GM12874 (cell line): Measurements from ENCODE around the gene GRHL1.

Experiments used
- CTCF ChIP-seq: IDR thresholded peaks from 2 replicates; pipeline ENCODE4 v1.5.1; 2011; ENCODE audit warnings: low read depth, mild to moderate bottlenecking, control low read depth, low read length, moderate library complexity; ENCODE audit not compliant: insufficient read depth

Gene GRHL1

GRCh38 chr2:9984217-9984739, 32.8 kb downstream of the GRHL1 start:
- peak; percentile 56; the same call in 1 of the 2 replicates for TF ChIP-seq CTCF

- TF ChIP-seq CTCF: no peak
Measured at GRCh38 chr2:9984871-9985480, 33.5 kb downstream of the GRHL1 start.

GRCh38 chr2:9985531-9986328, 34.2 kb downstream of the GRHL1 start:
- TF ChIP-seq CTCF: no peak

GRCh38 chr2:9988320-9988719, 36.8 kb downstream of the GRHL1 start:
- TF ChIP-seq CTCF: no peak

GRCh38 chr2:9990736-9991135, 39.2 kb downstream of the GRHL1 start:
- TF ChIP-seq CTCF: no peak

- TF ChIP-seq CTCF: no peak
Measured at GRCh38 chr2:9991221-9991620, 39.7 kb downstream of the GRHL1 start.

GRCh38 chr2:9991829-9992273, 40.4 kb downstream of the GRHL1 start:
- TF ChIP-seq CTCF: no peak
